IPS-20b (cell line): ENCODE results near the gene SLC22A25.

Experiments
- H3K27ac ChIP-seq: one replicate; pipeline ENCODE4 v1.5.1; 2013; ENCODE audit warnings: low read length
- H3K27me3 ChIP-seq: 2 replicates; pipeline ENCODE4 v1.6.1; 2013; ENCODE audit warnings: mild to moderate bottlenecking, low read length, inconsistent platforms; ENCODE audit not compliant: insufficient read depth
- H3K36me3 ChIP-seq: 2 replicates; pipeline ENCODE4 v1.6.1; 2013; ENCODE audit warnings: low read depth, mild to moderate bottlenecking, inconsistent platforms, low read length, moderate library complexity; ENCODE audit not compliant: insufficient read depth
- H3K4me1 ChIP-seq: 2 replicates; pipeline ENCODE4 v1.6.1; 2013; ENCODE audit warnings: mild to moderate bottlenecking, control low read depth, inconsistent platforms, low read length, moderate library complexity; ENCODE audit not compliant: insufficient read depth
- H3K4me3 ChIP-seq: 2 replicates; pipeline ENCODE4 v1.5.1; 2013; ENCODE audit warnings: mild to moderate bottlenecking, low read length, inconsistent platforms
- H3K9ac ChIP-seq: 2 replicates; pipeline ENCODE4 v1.6.1; 2013; ENCODE audit warnings: low read depth, mild to moderate bottlenecking, inconsistent platforms, low read length, moderate library complexity
- H3K9me3 ChIP-seq: 2 replicates; pipeline ENCODE4 v1.6.1; 2013; ENCODE audit warnings: mild to moderate bottlenecking, low read depth, low read length, inconsistent platforms; ENCODE audit not compliant: insufficient read depth

The SLC22A25 gene

DNA sequence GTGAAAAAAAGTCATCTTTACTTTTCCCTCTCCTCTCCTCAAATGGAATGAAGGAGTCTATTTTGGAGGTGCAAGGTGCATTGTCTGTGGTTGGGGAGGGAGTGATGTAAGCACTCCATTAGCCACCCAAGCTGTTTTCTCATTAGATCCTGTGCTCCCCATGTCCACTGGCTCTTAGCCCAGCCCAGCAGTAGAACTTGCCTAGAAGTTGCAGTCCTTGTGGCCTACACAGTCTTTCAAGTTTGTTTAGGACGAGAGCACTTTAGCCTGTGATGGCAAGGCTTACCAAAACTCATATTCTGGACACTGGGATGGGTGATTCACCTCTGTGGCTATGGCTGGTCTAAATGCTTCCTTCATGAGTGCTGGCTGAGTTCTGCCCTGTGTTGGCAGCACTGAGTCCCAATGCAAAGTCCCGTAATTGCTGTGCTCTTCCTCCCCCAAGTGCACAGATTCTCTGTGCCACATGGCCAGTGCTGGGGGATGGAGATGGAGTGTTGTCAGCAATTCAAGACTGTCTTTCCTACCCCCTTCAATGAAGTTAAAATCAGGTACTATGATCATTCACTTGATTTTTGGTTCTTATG, 15.8 kb downstream of the SLC22A25 start:
- no peak overlapping the region for H3K27ac ChIP-seq
- H3K9ac ChIP-seq, result no peak overlapping the region
- H3K36me3 ChIP-seq, result no peaks in the 10 kb centered on the region
- no peaks in the 10 kb centered on the region for H3K9me3 ChIP-seq
- H3K27me3 ChIP-seq, result no peaks in the 10 kb centered on the region
- no peaks in the 10 kb centered on the region for H3K4me1 ChIP-seq
- H3K4me3 ChIP-seq, result no peak overlapping the region

DNA sequence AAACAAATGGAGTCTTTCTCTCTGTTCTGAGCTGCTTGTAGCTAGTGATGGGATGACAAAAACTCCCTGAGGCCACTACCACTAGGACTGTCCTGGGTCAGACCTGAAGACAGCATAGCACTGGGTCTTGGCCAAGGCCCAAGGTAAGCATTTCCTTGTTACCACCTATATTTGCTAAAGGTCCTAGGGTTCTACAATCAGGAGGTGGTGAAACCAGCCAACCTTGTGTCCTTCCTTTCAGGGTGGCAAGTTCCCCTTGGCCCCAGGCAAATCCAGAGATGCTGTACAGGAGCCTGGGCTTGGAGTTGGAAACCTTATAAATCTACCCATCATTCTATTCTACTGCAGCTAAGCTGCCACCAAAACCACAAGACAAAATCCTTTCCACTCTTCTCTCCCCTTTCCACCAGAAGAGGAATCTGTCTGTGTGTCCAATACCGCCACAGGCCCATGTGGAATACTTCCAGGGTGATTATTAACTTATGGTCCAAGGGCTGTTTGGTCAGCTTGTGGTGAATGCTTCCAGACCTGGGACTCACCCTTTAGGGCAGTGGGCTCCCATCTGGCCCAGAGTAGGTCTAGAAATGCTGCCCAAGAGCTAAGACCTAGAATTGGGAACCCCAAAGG, 16.8 kb downstream of the SLC22A25 start:
- H3K27me3 ChIP-seq, result no peaks in the 10 kb centered on the region
- H3K9ac ChIP-seq, result no peak overlapping the region
- no peaks in the 10 kb centered on the region for H3K36me3 ChIP-seq
- no peaks in the 10 kb centered on the region for H3K4me1 ChIP-seq
- no peak overlapping the region for H3K4me3 ChIP-seq
- no peaks in the 10 kb centered on the region for H3K9me3 ChIP-seq
- no peak overlapping the region for H3K27ac ChIP-seq

DNA sequence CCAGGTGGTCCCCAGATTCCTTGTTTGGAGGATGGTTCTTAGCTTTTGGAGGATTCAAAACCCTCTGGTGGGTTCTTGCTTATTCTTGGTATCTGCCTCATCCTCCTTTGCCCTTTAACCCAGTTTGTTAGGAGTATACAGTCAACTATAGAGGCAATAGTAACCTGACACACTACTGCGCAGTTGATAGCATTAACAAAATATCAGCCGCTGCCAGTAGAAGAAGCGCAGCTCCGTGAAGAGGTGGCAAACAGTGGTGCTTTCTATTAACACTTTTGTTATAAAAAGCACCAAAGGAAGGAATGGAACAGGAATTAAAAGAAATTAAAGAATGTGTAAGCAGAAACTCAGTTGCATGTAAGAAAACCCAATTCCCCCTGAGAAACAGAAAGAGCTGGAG, 29.3 kb downstream of the SLC22A25 start:
- no peak overlapping the region for H3K9ac ChIP-seq
- no peaks in the 10 kb centered on the region for H3K9me3 ChIP-seq
- no peak overlapping the region for H3K4me3 ChIP-seq
- no peaks in the 10 kb centered on the region for H3K4me1 ChIP-seq
- H3K27ac ChIP-seq, result no peak overlapping the region
- no peaks in the 10 kb centered on the region for H3K36me3 ChIP-seq
- H3K27me3 ChIP-seq, result no peaks in the 10 kb centered on the region

DNA sequence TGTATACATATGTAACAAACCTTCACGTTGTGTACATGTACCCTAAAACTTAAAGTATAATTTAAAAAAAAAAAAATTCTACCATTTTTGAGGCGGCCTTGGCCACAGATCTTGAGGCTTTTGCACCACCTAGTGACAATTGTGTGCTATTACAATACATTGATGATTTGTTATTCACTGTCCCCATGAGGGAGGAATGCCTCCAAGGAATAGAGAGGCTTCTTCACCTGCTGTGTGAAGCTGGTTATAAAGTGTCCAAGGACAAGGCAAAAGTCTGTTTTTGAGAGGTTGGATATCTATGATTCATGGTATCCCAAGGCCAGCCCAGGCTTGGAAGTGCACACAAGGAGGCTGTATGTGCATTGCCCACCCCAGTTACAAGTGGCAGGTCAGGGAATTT, 30.7 kb downstream of the SLC22A25 start:
- Histone ChIP-seq H3K27ac (no peak overlapping the region), H3K27me3 (no peaks in the 10 kb centered on the region), H3K36me3 (no peaks in the 10 kb centered on the region), H3K4me3 (no peak overlapping the region), H3K9ac (no peak overlapping the region), H3K4me1 (no peaks in the 10 kb centered on the region), H3K9me3 (peaks cover 9% of the 10 kb centered on the region; the same call in 1 of the 2 replicates)

DNA sequence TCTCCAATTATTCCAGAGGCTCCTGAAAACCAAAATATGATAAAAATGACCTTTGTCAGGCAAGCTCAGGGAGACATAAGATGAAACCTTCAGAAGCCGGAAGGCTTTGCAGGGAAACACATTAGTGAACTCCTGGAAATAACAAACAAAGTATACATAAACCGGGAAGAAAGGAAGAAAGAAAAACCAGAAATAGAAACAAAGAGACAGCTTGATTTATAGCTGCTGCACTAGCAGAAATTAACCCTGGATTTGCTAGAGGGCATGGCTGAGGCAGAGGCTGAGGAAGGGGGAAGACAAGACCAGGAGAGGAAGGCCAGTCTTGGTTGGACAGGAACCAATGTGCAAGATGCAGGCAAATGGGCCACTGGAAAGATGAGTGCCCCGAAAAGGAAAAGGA, 33.3 kb downstream of the SLC22A25 start:
- no peak overlapping the region for H3K9ac ChIP-seq
- no peak overlapping the region for H3K27ac ChIP-seq
- no peaks in the 10 kb centered on the region for H3K4me1 ChIP-seq
- no peaks in the 10 kb centered on the region for H3K36me3 ChIP-seq
- H3K4me3 ChIP-seq, result no peak overlapping the region
- H3K9me3 ChIP-seq, result peaks cover 13% of the 10 kb centered on the region; the same call in 1 of the 2 replicates
- H3K27me3 ChIP-seq, result no peaks in the 10 kb centered on the region
